Activated naive CD4-positive, alpha-beta T cell treated with anti-CD3 and anti-CD28 coated beads for 36 hours (primary cell): ENCODE data around the gene CASTOR1. TPM values are rescaled to one million over a fixed set of nuclear protein-coding genes. Genes with fewer than 3 reads are reported as not detected.
A peak's percentile ranks its signal among the peaks of the same experiment; 100 is the strongest.

Experiments
- CTCF ChIA-PET: fragments of 350-600 bp; sonication (Branson Sonifier 250); formaldehyde crosslinking; loops from one replicate; lab custom pipeline; 2021; ENCODE audit warnings: antibody characterized with exemption; lab: Charles Lee
- DNase-seq: peaks from one replicate; pipeline ENCODE4 v3.0.0-alpha.2; 2020
- H3K27ac Mint-ChIP-seq: one replicate; pipeline ENCODE4 v1.8.0; 2021; ENCODE audit warnings: mild to moderate bottlenecking, mixed read lengths
- H3K27me3 Mint-ChIP-seq: one replicate; pipeline ENCODE4 v1.8.0; 2021; ENCODE audit warnings: low read depth, mixed read lengths
- H3K36me3 Mint-ChIP-seq: one replicate; pipeline ENCODE4 v1.8.0; 2021; ENCODE audit warnings: low read depth, mixed read lengths
- H3K4me1 Mint-ChIP-seq: one replicate; pipeline ENCODE4 v1.8.0; 2021; ENCODE audit warnings: low read depth, mixed read lengths
- H3K4me3 Mint-ChIP-seq: one replicate; pipeline ENCODE4 v1.8.0; 2021; ENCODE audit warnings: mild to moderate bottlenecking, moderate library complexity, mixed read lengths
- H3K9me3 Mint-ChIP-seq: one replicate; pipeline ENCODE4 v1.8.0; 2021; ENCODE audit warnings: mixed read lengths
- intact Hi-C: fragments of 100-400 bp; cut with micrococcal nuclease; formaldehyde crosslinking; loops from one replicate; pipeline ENCODE4 v1.15.1; 2023
- total RNA-seq, 2 experiments: library from RNA; stranded (reverse); gene quantifications; one replicate each; pipeline ENCODE4 v1.2.3, GENCODE V29; 2021

Gene CASTOR1
- total RNA-seq, 2 experiments from 2014 or later, result 2.1 to 3.8 TPM

- peak; percentile 97 for DNase-seq
- Mint-ChIP-seq H3K4me3 (peak overlapping the region; percentile 77), H3K4me1 (peaks cover 30% of the 10 kb centered on the region), H3K36me3 (no peaks in the 10 kb centered on the region), H3K27me3 (no peaks in the 10 kb centered on the region), H3K27ac (no peak overlapping the region), H3K9me3 (no peaks in the 10 kb centered on the region)
- intact Hi-C loops, result loop anchor here (1.0 to 2.0 kb wide), 6 partner anchors 17 to 197 kb away; partner anchors contain the start of gene RNF215
- CTCF ChIA-PET, result interaction anchor here (0.6 to 8.0 kb wide), 63 partner anchors 8 to 1586 kb away, joined by 3 to 287 read pairs (median 5); partner anchors contain the start of genes CCDC157, OSM, RNF215 and SEC14L2
Measured at GRCh38 chr22:30287648-30288418, 1.5 kb downstream of the CASTOR1 start.

DNA sequence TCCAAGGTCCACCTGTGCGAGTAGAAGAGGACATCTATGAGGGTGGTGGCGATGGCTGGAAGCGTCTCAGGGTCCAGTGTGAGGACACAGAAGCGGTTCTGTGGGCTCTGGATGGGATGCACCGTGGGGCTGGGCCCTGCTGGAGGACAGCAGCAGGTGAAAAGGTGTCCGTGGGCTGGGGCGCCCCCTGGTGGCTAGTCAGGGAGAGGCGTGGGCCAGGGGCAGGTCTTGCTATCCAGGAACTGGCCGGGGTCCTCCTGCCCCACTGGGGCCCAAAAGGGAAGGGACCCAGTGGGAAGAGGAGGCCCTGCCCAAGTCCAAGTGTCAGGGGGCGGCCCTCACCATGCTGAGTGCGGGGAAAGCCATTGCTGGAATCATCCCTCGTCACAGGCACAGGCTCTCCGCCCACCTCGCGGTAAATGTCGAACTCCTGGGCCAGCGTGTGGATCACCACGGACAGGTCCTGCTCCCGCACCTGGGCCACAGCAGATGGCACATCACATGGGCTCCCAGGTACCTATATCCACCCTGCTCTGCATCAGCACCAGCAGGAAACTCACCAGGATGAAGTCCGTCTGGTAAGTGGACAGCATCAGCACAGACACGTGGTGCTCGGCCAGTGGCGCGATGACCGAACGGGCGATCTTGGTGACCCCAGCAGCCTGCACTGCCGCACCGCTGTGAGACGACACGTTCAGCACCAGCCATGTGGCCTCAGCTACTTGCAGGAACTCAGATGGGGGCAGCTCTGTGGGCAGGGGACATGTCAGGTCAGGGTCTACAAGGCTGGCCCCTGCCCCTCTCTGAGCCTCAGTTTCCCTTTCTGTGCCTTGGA is 2.3 kb downstream of the CASTOR1 start:
- Mint-ChIP-seq H3K27me3 (no peaks in the 10 kb centered on the region), H3K4me1 (peaks cover 32% of the 10 kb centered on the region), H3K9me3 (no peaks in the 10 kb centered on the region), H3K4me3 (no peak overlapping the region), H3K36me3 (no peaks in the 10 kb centered on the region), H3K27ac (no peak overlapping the region)
- CTCF ChIA-PET, result interaction anchor here (0.7 to 8.0 kb wide), 53 partner anchors 9 to 294 kb away, joined by 3 to 287 read pairs (median 7); partner anchors contain the start of genes OSM, RNF215, SEC14L2 and TBC1D10A
- intact Hi-C loops, result loop anchor here (1.0 kb wide), 5 partner anchors 24 to 198 kb away; partner anchors contain the start of gene RNF215
- DNase-seq, result peak; percentile 92

GRCh38 chr22:30286331-30286730 is 3.0 kb downstream of the CASTOR1 start:
- Mint-ChIP-seq H3K27me3 (no peaks in the 10 kb centered on the region), H3K9me3 (no peaks in the 10 kb centered on the region), H3K27ac (no peak overlapping the region), H3K36me3 (no peaks in the 10 kb centered on the region), H3K4me1 (peaks cover 28% of the 10 kb centered on the region), H3K4me3 (no peak overlapping the region)
- CTCF ChIA-PET, result interaction anchor here (0.6 to 8.0 kb wide), 12 partner anchors 9 to 181 kb away, joined by 3 to 287 read pairs (median 5); partner anchors contain the start of gene RNF215
- DNase-seq, result no peak
- intact Hi-C loops, result no loop called here

DNA sequence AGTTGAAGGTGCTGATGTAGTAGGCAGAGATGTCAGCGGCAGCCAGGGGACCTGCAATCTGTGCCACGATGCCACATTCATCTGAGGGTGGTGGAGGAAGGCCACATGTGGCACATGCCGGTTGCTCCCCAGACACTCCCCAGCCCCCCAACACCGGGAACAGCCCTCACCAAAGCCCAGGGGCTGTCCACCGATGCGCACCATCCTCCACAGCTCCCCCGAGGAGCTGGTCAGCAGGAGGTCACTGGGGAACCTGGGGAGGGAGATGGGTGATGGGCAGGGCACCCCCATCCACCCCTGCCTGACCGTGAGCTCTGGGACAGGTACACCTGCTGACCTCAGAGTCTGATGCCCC is 3.5 kb downstream of the CASTOR1 start:
- H3K27ac Mint-ChIP-seq, result no peak overlapping the region
- CTCF ChIA-PET, result interaction anchor here (0.6 to 8.0 kb wide), 13 partner anchors 8 to 180 kb away, joined by 3 to 287 read pairs (median 5); partner anchors contain the start of gene RNF215
- no peaks in the 10 kb centered on the region for H3K27me3 Mint-ChIP-seq
- H3K4me3 Mint-ChIP-seq, result no peak overlapping the region
- intact Hi-C loops, result no loop called here
- DNase-seq, result no peak
- no peaks in the 10 kb centered on the region for H3K9me3 Mint-ChIP-seq
- H3K36me3 Mint-ChIP-seq, result no peaks in the 10 kb centered on the region
- peaks cover 26% of the 10 kb centered on the region for H3K4me1 Mint-ChIP-seq

- peaks cover 21% of the 10 kb centered on the region for H3K4me1 Mint-ChIP-seq
- no peak overlapping the region for H3K4me3 Mint-ChIP-seq
- H3K27me3 Mint-ChIP-seq, result no peaks in the 10 kb centered on the region
- intact Hi-C loops, result no loop called here
- no peak overlapping the region for H3K27ac Mint-ChIP-seq
- no peaks in the 10 kb centered on the region for H3K36me3 Mint-ChIP-seq
- no peak for DNase-seq
- no peaks in the 10 kb centered on the region for H3K9me3 Mint-ChIP-seq
- CTCF ChIA-PET, result interaction anchor here (0.6 to 8.0 kb wide), 11 partner anchors 8 to 180 kb away, joined by 3 to 287 read pairs (median 5); partner anchors contain the start of gene RNF215
Measured at GRCh38 chr22:30285176-30285845, 4.0 kb downstream of the CASTOR1 start.

GRCh38 chr22:30284666-30285065 is 4.6 kb downstream of the CASTOR1 start:
- Mint-ChIP-seq H3K4me1 (peaks cover 15% of the 10 kb centered on the region), H3K36me3 (no peaks in the 10 kb centered on the region), H3K27me3 (no peaks in the 10 kb centered on the region), H3K27ac (no peak overlapping the region), H3K9me3 (no peaks in the 10 kb centered on the region), H3K4me3 (no peak overlapping the region)
- CTCF ChIA-PET, result interaction anchor here (1.3 to 8.0 kb wide), 4 partner anchors 20 to 179 kb away, joined by 3 to 287 read pairs (median 106); partner anchors contain the start of gene RNF215
- no peak for DNase-seq
- intact Hi-C loops, result no loop called here

DNA sequence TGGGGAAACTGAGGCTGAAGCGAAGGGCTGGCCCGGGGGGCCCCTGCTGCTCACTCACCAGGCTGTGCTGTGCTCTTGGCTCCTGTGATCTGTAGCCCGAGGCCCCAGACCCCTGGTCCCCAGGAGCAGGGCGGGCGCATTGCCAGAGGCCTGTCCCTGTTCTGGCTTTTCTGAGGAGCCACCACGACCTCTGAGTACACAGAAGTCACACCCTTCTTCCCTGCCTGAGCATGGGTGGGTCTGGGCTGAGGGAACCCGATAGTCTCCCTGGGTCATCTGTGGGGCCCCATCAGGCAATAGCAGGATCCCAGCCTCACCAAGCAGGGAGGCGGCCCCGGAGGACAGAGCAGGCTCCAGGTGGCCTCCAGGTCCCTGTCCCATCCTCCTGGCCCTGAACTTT is 5.1 kb downstream of the CASTOR1 start:
- CTCF ChIA-PET, result interaction anchor here (1.3 to 7.9 kb wide), 4 partner anchors 20 to 178 kb away, joined by 3 to 137 read pairs (median 40); no protein-coding TSS in a partner anchor
- H3K27ac Mint-ChIP-seq, result no peak overlapping the region
- intact Hi-C loops, result no loop called here
- no peaks in the 10 kb centered on the region for H3K9me3 Mint-ChIP-seq
- H3K4me1 Mint-ChIP-seq, result peaks cover 15% of the 10 kb centered on the region
- H3K36me3 Mint-ChIP-seq, result no peaks in the 10 kb centered on the region
- no peak overlapping the region for H3K4me3 Mint-ChIP-seq
- no peak for DNase-seq
- no peaks in the 10 kb centered on the region for H3K27me3 Mint-ChIP-seq

GRCh38 chr22:30283342-30283741 is 6.0 kb downstream of the CASTOR1 start:
- CTCF ChIA-PET, result interaction anchor here (0.6 to 7.9 kb wide), 5 partner anchors 11 to 178 kb away, joined by 3 to 137 read pairs (median 3); no protein-coding TSS in a partner anchor
- H3K27me3 Mint-ChIP-seq, result no peaks in the 10 kb centered on the region
- no peak overlapping the region for H3K27ac Mint-ChIP-seq
- H3K4me1 Mint-ChIP-seq, result peaks cover 13% of the 10 kb centered on the region
- no peaks in the 10 kb centered on the region for H3K9me3 Mint-ChIP-seq
- no peak overlapping the region for H3K4me3 Mint-ChIP-seq
- H3K36me3 Mint-ChIP-seq, result no peaks in the 10 kb centered on the region
- DNase-seq, result no peak
- intact Hi-C loops, result no loop called here

DNA sequence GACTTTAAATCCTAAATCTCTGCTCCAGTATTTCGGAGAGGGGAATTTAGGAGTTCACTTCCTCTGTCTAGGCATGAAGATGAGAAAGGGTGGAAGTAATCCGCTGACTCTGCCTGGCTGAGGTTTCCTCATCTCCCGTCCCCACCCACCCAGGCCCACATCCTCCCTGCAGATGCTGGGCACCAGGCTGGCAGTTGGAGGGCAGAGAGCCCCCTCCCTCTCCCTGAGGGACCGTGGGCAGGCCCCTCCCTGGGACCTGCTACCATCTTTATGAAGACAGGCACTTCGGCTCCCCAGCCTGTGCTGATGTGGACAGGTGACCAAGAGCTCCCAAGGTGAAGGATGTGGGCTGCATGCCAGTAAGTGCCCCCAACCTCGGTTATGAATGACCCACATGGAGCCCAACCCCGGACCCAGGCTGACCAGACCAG is 6.7 kb downstream of the CASTOR1 start:
- Mint-ChIP-seq H3K36me3 (no peaks in the 10 kb centered on the region), H3K27me3 (no peaks in the 10 kb centered on the region), H3K9me3 (no peaks in the 10 kb centered on the region), H3K4me1 (peaks cover 15% of the 10 kb centered on the region), H3K27ac (no peak overlapping the region), H3K4me3 (no peak overlapping the region)
- intact Hi-C loops, result no loop called here
- CTCF ChIA-PET, result interaction anchor here (0.6 to 7.9 kb wide), 5 partner anchors 10 to 177 kb away, joined by 3 to 137 read pairs (median 3); no protein-coding TSS in a partner anchor
- DNase-seq, result no peak

GRCh38 chr22:30280505-30280904 is 8.8 kb downstream of the CASTOR1 start:
- peaks cover 25% of the 10 kb centered on the region for H3K4me1 Mint-ChIP-seq
- H3K27me3 Mint-ChIP-seq, result no peaks in the 10 kb centered on the region
- no peaks in the 10 kb centered on the region for H3K9me3 Mint-ChIP-seq
- no peak overlapping the region for H3K4me3 Mint-ChIP-seq
- H3K27ac Mint-ChIP-seq, result no peak overlapping the region
- intact Hi-C loops, result no loop called here
- CTCF ChIA-PET, result interaction anchor here (0.7 to 1.6 kb wide), 9 partner anchors 8 to 179 kb away, joined by 3 to 9 read pairs (median 3); partner anchors contain the start of gene CASTOR1
- DNase-seq, result no peak
- no peaks in the 10 kb centered on the region for H3K36me3 Mint-ChIP-seq

DNA sequence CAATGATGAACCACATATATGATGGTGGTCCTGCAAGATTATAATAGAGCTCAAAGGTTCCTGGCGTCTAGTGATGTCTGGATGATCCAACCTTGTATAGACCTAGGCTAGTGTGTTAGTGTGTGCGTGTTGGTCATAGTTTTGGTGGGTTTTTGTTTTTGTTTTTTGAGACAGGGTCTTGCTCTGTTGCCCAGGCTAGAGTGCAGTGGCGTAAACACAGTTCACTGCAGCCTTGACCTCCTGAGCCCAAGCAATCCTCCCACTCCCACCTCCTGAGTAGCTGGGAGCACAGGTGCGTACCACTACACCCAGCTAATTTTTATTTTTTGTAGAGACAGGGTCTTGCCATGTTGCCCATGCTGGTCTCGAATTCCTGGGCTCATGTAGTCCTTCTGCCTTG is 9.4 kb downstream of the CASTOR1 start:
- CTCF ChIA-PET, result interaction anchor here (0.7 to 1.6 kb wide), 8 partner anchors 9 to 178 kb away, joined by 3 to 9 read pairs (median 3); partner anchors contain the start of gene CASTOR1
- peaks cover 30% of the 10 kb centered on the region for H3K4me1 Mint-ChIP-seq
- H3K36me3 Mint-ChIP-seq, result no peaks in the 10 kb centered on the region
- H3K27me3 Mint-ChIP-seq, result no peaks in the 10 kb centered on the region
- no peak overlapping the region for H3K4me3 Mint-ChIP-seq
- intact Hi-C loops, result no loop called here
- no peak overlapping the region for H3K27ac Mint-ChIP-seq
- H3K9me3 Mint-ChIP-seq, result no peaks in the 10 kb centered on the region
- DNase-seq, result no peak
